ENCODE measurements around the gene S100PBP.
"Not testable (repeated sequence)": the region's sequence is repeated elsewhere in the genome, so short reads cannot be mapped to it uniquely, and the experiment has no call there.

S100PBP gene

DNA sequence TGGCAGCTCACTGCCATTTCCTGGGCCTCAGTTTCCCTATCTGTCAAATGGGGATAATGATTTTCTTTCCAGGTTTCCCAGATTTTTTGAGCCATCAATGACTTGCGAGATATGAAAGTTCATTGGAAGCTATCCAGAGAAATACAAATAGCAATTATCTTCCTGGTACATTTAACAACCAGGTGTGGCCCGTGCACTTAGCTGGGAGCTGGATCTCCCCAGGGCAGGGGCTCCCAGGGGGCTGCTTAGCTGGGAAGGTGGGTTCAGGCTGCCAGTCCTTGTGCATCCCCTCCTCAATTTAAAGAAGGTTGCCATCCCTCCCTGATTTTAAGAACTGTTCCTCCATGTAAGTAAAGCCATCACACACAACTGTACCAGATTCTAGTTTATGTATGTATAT is 87.3 kb downstream of the S100PBP start:
- TF ChIP-seq, protein P1, sequence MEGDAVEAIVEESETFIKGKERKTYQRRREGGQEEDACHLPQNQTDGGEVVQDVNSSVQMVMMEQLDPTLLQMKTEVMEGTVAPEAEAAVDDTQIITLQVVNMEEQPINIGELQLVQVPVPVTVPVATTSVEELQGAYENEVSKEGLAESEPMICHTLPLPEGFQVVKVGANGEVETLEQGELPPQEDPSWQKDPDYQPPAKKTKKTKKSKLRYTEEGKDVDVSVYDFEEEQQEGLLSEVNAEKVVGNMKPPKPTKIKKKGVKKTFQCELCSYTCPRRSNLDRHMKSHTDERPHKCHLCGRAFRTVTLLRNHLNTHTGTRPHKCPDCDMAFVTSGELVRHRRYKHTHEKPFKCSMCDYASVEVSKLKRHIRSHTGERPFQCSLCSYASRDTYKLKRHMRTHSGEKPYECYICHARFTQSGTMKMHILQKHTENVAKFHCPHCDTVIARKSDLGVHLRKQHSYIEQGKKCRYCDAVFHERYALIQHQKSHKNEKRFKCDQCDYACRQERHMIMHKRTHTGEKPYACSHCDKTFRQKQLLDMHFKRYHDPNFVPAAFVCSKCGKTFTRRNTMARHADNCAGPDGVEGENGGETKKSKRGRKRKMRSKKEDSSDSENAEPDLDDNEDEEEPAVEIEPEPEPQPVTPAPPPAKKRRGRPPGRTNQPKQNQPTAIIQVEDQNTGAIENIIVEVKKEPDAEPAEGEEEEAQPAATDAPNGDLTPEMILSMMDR (IDR thresholded peaks at IDR 0.05; ENCODE audit: low read depth, low read length), result no peak
- no peak overlapping the region for H3K4me3 ChIP-seq (ENCODE audit: low read depth, low read length)

GRCh38 chr1:32905588-32905987 is 88.1 kb downstream of the S100PBP start:
- not testable (repeated sequence) for H3K4me3 ChIP-seq (ENCODE audit: low read depth, low read length)

GRCh38 chr1:32906654-32907053 is 89.2 kb downstream of the S100PBP start:
- TF ChIP-seq, protein P1 (IDR thresholded peaks at IDR 0.05; ENCODE audit: low read depth, low read length), result no peak

DNA sequence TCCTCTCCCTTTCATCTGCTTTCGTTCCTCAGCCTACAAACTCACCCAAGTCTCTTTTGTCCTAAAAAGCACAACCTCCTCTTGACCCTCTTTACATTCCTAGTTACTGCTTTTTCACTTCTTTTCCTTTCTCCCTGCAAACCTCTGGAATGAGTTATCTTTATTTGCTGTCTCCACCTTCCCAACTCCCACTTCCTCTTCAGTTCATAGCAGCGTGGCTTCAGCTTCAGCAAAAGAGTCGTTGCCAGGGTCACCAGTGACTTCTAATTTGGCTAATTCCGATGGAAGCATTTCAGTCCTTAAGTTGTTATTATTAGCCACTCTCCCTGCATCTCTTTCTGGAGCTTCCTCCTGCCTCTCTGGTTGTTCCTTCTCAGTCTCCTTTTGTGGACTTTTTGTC is 90.0 kb downstream of the S100PBP start:
- H3K4me3 ChIP-seq (ENCODE audit: low read depth, low read length), result no peak overlapping the region
- TF ChIP-seq, protein P1 (IDR thresholded peaks at IDR 0.05; ENCODE audit: low read depth, low read length), result no peak

More at GRCh38 chr1:32906654-32907053, 89.2 kb downstream of the S100PBP start:
- H3K4me3 ChIP-seq (ENCODE audit: low read depth, low read length), result no peak overlapping the region
